Endodermal cell (in vitro differentiated cells): ENCODE measurements around the gene AADACL2. TPM values are rescaled to one million over a fixed set of nuclear protein-coding genes. Genes with fewer than 3 reads are reported as not detected.

Experiments
- DNase-seq: peaks from one replicate; pipeline ENCODE4 v3.0.0-alpha.2; 2017
- H3K27ac ChIP-seq: 2 replicates; pipeline ENCODE4 v1.5.1; 2013; ENCODE audit warnings: mild to moderate bottlenecking, low read depth, low read length, moderate library complexity
- H3K27me3 ChIP-seq: 2 replicates; pipeline ENCODE4 v1.6.1; 2013; ENCODE audit warnings: mild to moderate bottlenecking, low read length, moderate library complexity; ENCODE audit not compliant: insufficient read depth, control insufficient read depth, poor library complexity, severe bottlenecking
- H3K36me3 ChIP-seq: 2 replicates; pipeline ENCODE4 v1.7.0; 2013; ENCODE audit warnings: mild to moderate bottlenecking, low read length, moderate library complexity; ENCODE audit not compliant: control insufficient read depth, insufficient read depth
- H3K4me1 ChIP-seq: one replicate; pipeline ENCODE4 v1.7.0; 2013; ENCODE audit warnings: low read length; ENCODE audit not compliant: control insufficient read depth, insufficient read depth
- H3K4me3 ChIP-seq: 2 replicates; pipeline ENCODE4 v1.5.1; 2013; ENCODE audit warnings: mild to moderate bottlenecking, low read length, moderate library complexity
- H3K9ac ChIP-seq: 2 replicates; pipeline ENCODE4 v1.6.1; 2013; ENCODE audit warnings: mild to moderate bottlenecking, low read length, moderate library complexity; ENCODE audit not compliant: poor library complexity, severe bottlenecking; ENCODE audit errors: extremely low read depth
- H3K9me3 ChIP-seq: 2 replicates; pipeline ENCODE4 v1.6.1; 2013; ENCODE audit warnings: mild to moderate bottlenecking, low read length, moderate library complexity; ENCODE audit not compliant: control insufficient read depth
- H3K27ac Mint-ChIP-seq: 2 replicates; pipeline ENCODE4 v1.8.0; 2020; ENCODE audit warnings: mixed read lengths
- H3K27me3 Mint-ChIP-seq: 2 replicates; pipeline ENCODE4 v1.8.0; 2021; ENCODE audit warnings: mild to moderate bottlenecking, mixed read lengths; ENCODE audit not compliant: insufficient read depth
- H3K36me3 Mint-ChIP-seq: 2 replicates; pipeline ENCODE4 v1.8.0; 2020; ENCODE audit warnings: low read depth, mixed read lengths
- H3K4me1 Mint-ChIP-seq: 2 replicates; pipeline ENCODE4 v1.8.0; 2020; ENCODE audit warnings: mixed read lengths
- H3K4me3 Mint-ChIP-seq: 2 replicates; pipeline ENCODE4 v1.8.0; 2020; ENCODE audit warnings: mild to moderate bottlenecking, moderate library complexity, mixed read lengths
- H3K9me3 Mint-ChIP-seq: 2 replicates; pipeline ENCODE4 v1.8.0; 2020; ENCODE audit warnings: mild to moderate bottlenecking, mixed read lengths
- WGBS, 2 experiments: methylation state at CpG; one replicate each; pipeline versions ENCODE4 v1.1.5 to v1.1.7; 2013; ENCODE audit warnings: missing lambda C conversion rate in 2 of 2, mixed read lengths in 1 of 2; ENCODE audit not compliant: insufficient coverage in 1 of 2, insufficient read length in 1 of 2; 5-methylcytosine and 5-hydroxymethylcytosine counted together
- total RNA-seq, 2 donors: library from RNA; stranded (reverse); fragmentation: NEBNext Ultra II Directional in 1 of 2; extraction: Animal tissue kit (Norgen Biotek cat#: 25700) in 1 of 2; gene quantifications; 2 replicates in 1 of 2; 3 replicates in 1 of 2; pipeline ENCODE4 v1.2.1, GENCODE V29; 2021
- TF ChIP-seq, protein P1 (sequence below): fragments of 200-600 bp; sonication (generic); conservative IDR thresholded peaks from 2 replicates; pipeline ENCODE4 v1.5.0; 2021; ENCODE audit warnings: antibody characterized with exemption, mild to moderate bottlenecking

AADACL2 gene
- total RNA-seq, 2 donors from 2014 or later = not detected

DNA sequence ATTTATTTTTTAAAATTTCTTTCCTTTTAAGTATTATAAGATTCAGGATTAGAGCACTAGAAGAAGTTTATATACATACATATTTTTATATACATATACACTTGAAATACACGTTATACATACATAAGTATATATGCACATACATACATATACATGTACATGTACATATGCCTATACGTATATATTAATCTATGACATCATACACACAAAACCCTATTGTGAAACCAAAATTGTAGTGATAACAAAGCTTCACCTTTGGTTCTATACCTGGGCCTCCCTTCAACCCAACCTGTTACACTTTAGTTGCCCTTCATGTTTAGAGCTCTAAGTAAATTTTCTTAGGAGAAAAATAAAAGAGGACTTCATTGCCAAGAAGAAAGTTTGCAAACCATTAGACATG lies 17.0 kb downstream of the AADACL2 start:
- no peaks in the 10 kb centered on the region for H3K36me3 Mint-ChIP-seq
- WGBS, 2 experiments = 100% methylated on average over 1 of the region's 2 CpGs
- H3K4me1 Mint-ChIP-seq = no peaks in the 10 kb centered on the region
- Histone ChIP-seq H3K27me3 (no peaks in the 10 kb centered on the region), H3K27ac (no peak overlapping the region), H3K9ac (no peak overlapping the region), H3K36me3 (no peaks in the 10 kb centered on the region), H3K9me3 (peaks cover 13% of the 10 kb centered on the region), H3K4me3 (no peak overlapping the region), H3K4me1 (no peaks in the 10 kb centered on the region)
- TF ChIP-seq, protein P1, sequence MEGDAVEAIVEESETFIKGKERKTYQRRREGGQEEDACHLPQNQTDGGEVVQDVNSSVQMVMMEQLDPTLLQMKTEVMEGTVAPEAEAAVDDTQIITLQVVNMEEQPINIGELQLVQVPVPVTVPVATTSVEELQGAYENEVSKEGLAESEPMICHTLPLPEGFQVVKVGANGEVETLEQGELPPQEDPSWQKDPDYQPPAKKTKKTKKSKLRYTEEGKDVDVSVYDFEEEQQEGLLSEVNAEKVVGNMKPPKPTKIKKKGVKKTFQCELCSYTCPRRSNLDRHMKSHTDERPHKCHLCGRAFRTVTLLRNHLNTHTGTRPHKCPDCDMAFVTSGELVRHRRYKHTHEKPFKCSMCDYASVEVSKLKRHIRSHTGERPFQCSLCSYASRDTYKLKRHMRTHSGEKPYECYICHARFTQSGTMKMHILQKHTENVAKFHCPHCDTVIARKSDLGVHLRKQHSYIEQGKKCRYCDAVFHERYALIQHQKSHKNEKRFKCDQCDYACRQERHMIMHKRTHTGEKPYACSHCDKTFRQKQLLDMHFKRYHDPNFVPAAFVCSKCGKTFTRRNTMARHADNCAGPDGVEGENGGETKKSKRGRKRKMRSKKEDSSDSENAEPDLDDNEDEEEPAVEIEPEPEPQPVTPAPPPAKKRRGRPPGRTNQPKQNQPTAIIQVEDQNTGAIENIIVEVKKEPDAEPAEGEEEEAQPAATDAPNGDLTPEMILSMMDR = no peak
- H3K9me3 Mint-ChIP-seq = peaks cover 7% of the 10 kb centered on the region
- peaks cover 2% of the 10 kb centered on the region for H3K27me3 Mint-ChIP-seq
- no peak overlapping the region for H3K4me3 Mint-ChIP-seq
- no peak overlapping the region for H3K27ac Mint-ChIP-seq
- no peak for DNase-seq

DNA sequence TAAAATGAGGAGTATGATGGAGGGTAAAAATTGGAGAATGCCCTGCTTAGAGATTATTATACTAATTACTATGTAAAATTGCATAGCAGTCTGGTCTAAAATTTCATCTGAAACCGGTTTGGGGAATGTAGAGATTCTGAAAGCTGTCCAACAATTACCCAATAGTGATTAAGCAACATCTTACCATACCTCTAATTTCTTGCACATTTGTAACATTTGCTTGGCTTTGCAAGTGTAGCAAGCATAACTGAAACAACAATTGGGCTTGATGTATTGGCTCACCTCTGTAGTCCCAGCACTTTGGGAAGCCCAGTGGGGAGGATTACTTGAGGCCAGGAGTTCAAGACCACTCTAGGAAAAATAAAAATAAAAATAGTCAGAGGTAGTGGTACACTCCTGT lies 17.4 kb downstream of the AADACL2 start:
- no peak overlapping the region for H3K27ac ChIP-seq
- no peak overlapping the region for H3K9ac ChIP-seq
- Mint-ChIP-seq H3K4me3 (no peak overlapping the region), H3K9me3 (peaks cover 7% of the 10 kb centered on the region), H3K36me3 (no peaks in the 10 kb centered on the region), H3K27ac (no peak overlapping the region), H3K4me1 (no peaks in the 10 kb centered on the region), H3K27me3 (peaks cover 2% of the 10 kb centered on the region)
- H3K4me3 ChIP-seq = no peak overlapping the region
- H3K9me3 ChIP-seq = peaks cover 13% of the 10 kb centered on the region
- 100% methylated on average over 1 of the region's 1 CpG for WGBS, 2 experiments
- TF ChIP-seq, protein P1 = no peak
- DNase-seq = no peak
- no peaks in the 10 kb centered on the region for H3K4me1 ChIP-seq
- H3K27me3 ChIP-seq = no peaks in the 10 kb centered on the region
- no peaks in the 10 kb centered on the region for H3K36me3 ChIP-seq

DNA sequence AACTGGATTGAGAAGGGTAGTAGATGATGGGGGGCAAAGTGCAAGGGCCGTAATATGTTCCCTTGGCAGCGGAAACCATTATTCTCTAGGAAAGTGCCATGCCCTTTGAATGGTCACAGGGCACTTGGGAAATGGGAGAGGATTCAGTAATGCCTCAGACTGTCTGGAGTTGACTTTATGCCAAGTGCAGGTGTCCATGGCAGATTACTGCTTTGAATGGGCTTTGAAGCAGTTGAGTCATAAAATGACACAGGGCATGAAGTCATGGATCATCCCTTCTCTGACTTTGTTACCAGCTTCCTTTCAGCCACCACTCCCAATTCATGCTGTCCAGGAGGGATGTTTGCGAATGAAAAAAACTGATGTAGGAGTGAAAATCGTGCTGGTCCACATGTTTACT lies 20.1 kb downstream of the AADACL2 start:
- DNase-seq = no peak
- H3K4me3 ChIP-seq = no peak overlapping the region
- WGBS, 2 experiments = 88 to 95% methylated on average over 2 to 4 of the region's 4 CpGs
- H3K36me3 ChIP-seq = no peaks in the 10 kb centered on the region
- Mint-ChIP-seq H3K4me1 (no peaks in the 10 kb centered on the region), H3K4me3 (no peak overlapping the region), H3K27ac (no peak overlapping the region), H3K9me3 (peaks cover 2% of the 10 kb centered on the region), H3K36me3 (no peaks in the 10 kb centered on the region), H3K27me3 (peaks cover 2% of the 10 kb centered on the region)
- TF ChIP-seq, protein P1 = no peak
- peaks cover 3% of the 10 kb centered on the region for H3K9me3 ChIP-seq
- no peaks in the 10 kb centered on the region for H3K4me1 ChIP-seq
- no peak overlapping the region for H3K27ac ChIP-seq
- no peak overlapping the region for H3K9ac ChIP-seq
- no peaks in the 10 kb centered on the region for H3K27me3 ChIP-seq
